CD4-positive, alpha-beta T cell (primary cell): ENCODE measurements around the gene TERF2IP. TPM values are rescaled to one million over a fixed set of nuclear protein-coding genes. Genes with fewer than 3 reads are reported as not detected.

Experiments used
- ATAC-seq: fragments of 200-7000 bp; cut with Tn5 transposase; one replicate; pipeline ENCODE4 v1.10.0; 2022; ENCODE audit warnings: mild to moderate bottlenecking; ENCODE audit not compliant: poor library complexity
- CTCF ChIA-PET: fragments of 350-600 bp; sonication (Branson Sonifier 250); formaldehyde crosslinking; loops from one replicate; lab custom pipeline; 2021; ENCODE audit warnings: antibody characterized with exemption, inconsistent platforms; lab: Charles Lee
- POLR2A ChIA-PET: fragments of 350-600 bp; sonication (Branson Sonifier 250); formaldehyde crosslinking; loops from one replicate; lab custom pipeline; 2021; ENCODE audit warnings: antibody characterized with exemption, inconsistent platforms; lab: Charles Lee
- DNase-seq, 14 experiments: peaks; one replicate each; pipeline ENCODE4 v3.0.0-alpha.2; 2013 to 2020; ENCODE audit warnings: mixed read lengths in 2 of 14
- H3K27ac ChIP-seq, 2 donors: one replicate each; pipeline versions ENCODE4 v1.5.1 to v1.7.0; 2013; ENCODE audit warnings: low read length in 2 of 2, low read depth in 1 of 2, mild to moderate bottlenecking in 1 of 2
- H3K27me3 ChIP-seq, 2 experiments: 1 replicate in 1 of 2; 2 replicates in 1 of 2; pipeline versions ENCODE4 v1.6.1 to v1.7.0; 2013; ENCODE audit warnings: low read length in 2 of 2, control low read depth in 1 of 2, mild to moderate bottlenecking in 1 of 2, moderate library complexity in 1 of 2; ENCODE audit not compliant: insufficient read depth in 2 of 2, control insufficient read depth in 1 of 2
- H3K36me3 ChIP-seq: one replicate; pipeline ENCODE4 v1.6.1; 2013; ENCODE audit warnings: low read length, control low read depth; ENCODE audit not compliant: insufficient read depth
- H3K4me1 ChIP-seq: one replicate; pipeline ENCODE4 v1.6.1; 2013; ENCODE audit warnings: low read length, control low read depth; ENCODE audit not compliant: insufficient read depth
- H3K4me3 ChIP-seq: one replicate; pipeline ENCODE4 v1.5.1; 2013; ENCODE audit warnings: mild to moderate bottlenecking, low read length, moderate library complexity
- H3K9me3 ChIP-seq, 2 experiments: 1 replicate in 1 of 2; 2 replicates in 1 of 2; pipeline versions ENCODE4 v1.6.1 to v1.7.0; 2013; ENCODE audit warnings: low read length in 2 of 2, mild to moderate bottlenecking in 2 of 2, control low read depth in 1 of 2, moderate library complexity in 1 of 2; ENCODE audit not compliant: control insufficient read depth in 1 of 2, insufficient read depth in 1 of 2
- H3K27ac Mint-ChIP-seq: one replicate; pipeline ENCODE4 v1.8.0; 2020; ENCODE audit warnings: mixed read lengths
- H3K27me3 Mint-ChIP-seq: one replicate; pipeline ENCODE4 v1.8.0; 2021; ENCODE audit warnings: mixed read lengths
- H3K36me3 Mint-ChIP-seq: one replicate; pipeline ENCODE4 v1.8.0; 2021; ENCODE audit warnings: low read depth, mixed read lengths
- H3K4me1 Mint-ChIP-seq: one replicate; pipeline ENCODE4 v1.8.0; 2021; ENCODE audit warnings: low read depth, mixed read lengths
- H3K4me3 Mint-ChIP-seq: one replicate; pipeline ENCODE4 v1.8.0; 2020; ENCODE audit warnings: mild to moderate bottlenecking, mixed read lengths
- H3K9me3 Mint-ChIP-seq: one replicate; pipeline ENCODE4 v1.8.0; 2020; ENCODE audit warnings: mixed read lengths
- CTCF ChIP-seq: fragments of 200-600 bp; IDR thresholded peaks from one replicate; pipeline ENCODE4 v1.8.0; 2022; ENCODE audit warnings: antibody characterized with exemption, mild to moderate bottlenecking
- intact Hi-C, 2 experiments: fragments of 100-400 bp; cut with DNase I in 1 of 2; cut with micrococcal nuclease in 1 of 2; formaldehyde crosslinking; loops; one replicate each; pipeline versions ENCODE4 v1.15.1 to v1.9.0; 2023 to 2025; cut with DNase I, micrococcal nuclease
- total RNA-seq, 174 experiments: library from RNA in 2 of 174; stranded (reverse) in 2 of 174; gene quantifications; one replicate each; pipeline ENCODE4 v1.2.3 and lab custom pipeline; 2021 to 2026

TERF2IP gene
- total RNA-seq, 2 experiments from 2014 or later: 122 to 124 TPM

- intact Hi-C loops: no loop called here
These were observed 29.3 kb downstream of the TERF2IP start, which contains the start of gene CPHXL2 for GRCh38 chr16:75676909-75677308. Gene CPHXL2 (minus strand): TSS chr16:75677009. CDS start chr16:75676999, 10 bp downstream.

GRCh38 chr16:75679366-75679765 lies 31.8 kb downstream of the TERF2IP start:
- TF ChIP-seq CTCF: no peak
- H3K9me3 ChIP-seq: no peaks in the 10 kb centered on the region
- ChIA-PET POLR2A (no interaction called here), CTCF (no interaction called here)
- no peaks in the 10 kb centered on the region for H3K36me3 ChIP-seq
- no peak for DNase-seq
- no peak for ATAC-seq
- no peak overlapping the region for H3K27ac ChIP-seq
- H3K36me3 Mint-ChIP-seq: no peaks in the 10 kb centered on the region
- no peaks in the 10 kb centered on the region for H3K27me3 Mint-ChIP-seq
- no peak overlapping the region for H3K4me3 Mint-ChIP-seq
- intact Hi-C loops: no loop called here
- no peaks in the 10 kb centered on the region for H3K4me1 Mint-ChIP-seq
- no peak overlapping the region for H3K4me3 ChIP-seq
- no peaks in the 10 kb centered on the region for H3K4me1 ChIP-seq
- no peak overlapping the region for H3K27ac Mint-ChIP-seq
- no peaks in the 10 kb centered on the region for H3K9me3 Mint-ChIP-seq
- no peaks in the 10 kb centered on the region for H3K27me3 ChIP-seq

More at GRCh38 chr16:75676909-75677308, 29.3 kb downstream of the TERF2IP start, which contains the start of gene CPHXL2:
- no peak within 1 kb of the TSS for H3K27ac Mint-ChIP-seq
- H3K4me3 Mint-ChIP-seq: no peak within 1 kb of the TSS
- Histone ChIP-seq H3K36me3 (no peaks in the 10 kb centered on the region), H3K4me1 (no peaks in the 10 kb centered on the region), H3K4me3 (no peak within 1 kb of the TSS), H3K27ac (no peak within 1 kb of the TSS), H3K9me3 (no peaks in the 10 kb centered on the region), H3K27me3 (no peaks in the 10 kb centered on the region)
- ATAC-seq (no peak), DNase-seq (no peak)
- ChIA-PET CTCF (no interaction called here), POLR2A (no interaction called here)
- H3K27me3 Mint-ChIP-seq: no peaks in the 10 kb centered on the region
- H3K36me3 Mint-ChIP-seq: no peaks in the 10 kb centered on the region
- no peak for TF ChIP-seq CTCF
- H3K9me3 Mint-ChIP-seq: no peaks in the 10 kb centered on the region
- H3K4me1 Mint-ChIP-seq: no peaks in the 10 kb centered on the region

GRCh38 chr16:75682308-75682707 lies 34.7 kb downstream of the TERF2IP start:
- intact Hi-C loops: no loop called here
- Mint-ChIP-seq H3K4me3 (no peak overlapping the region), H3K27me3 (no peaks in the 10 kb centered on the region), H3K9me3 (no peaks in the 10 kb centered on the region), H3K27ac (no peak overlapping the region), H3K4me1 (no peaks in the 10 kb centered on the region), H3K36me3 (no peaks in the 10 kb centered on the region)
- TF ChIP-seq CTCF: no peak
- H3K27me3 ChIP-seq: no peaks in the 10 kb centered on the region
- H3K4me3 ChIP-seq: no peak overlapping the region
- ChIA-PET CTCF (no interaction called here), POLR2A (no interaction called here)
- ATAC-seq (no peak), DNase-seq (no peak)
- no peaks in the 10 kb centered on the region for H3K4me1 ChIP-seq
- no peak overlapping the region for H3K27ac ChIP-seq
- no peaks in the 10 kb centered on the region for H3K36me3 ChIP-seq
- H3K9me3 ChIP-seq: no peaks in the 10 kb centered on the region
